ENCODE data around the gene SAE1. TPM values are rescaled to one million over a fixed set of nuclear protein-coding genes. Genes with fewer than 3 reads are reported as not detected.

SAE1 gene
- total RNA-seq, 1 experiment from 2014 or later = 234 TPM

DNA sequence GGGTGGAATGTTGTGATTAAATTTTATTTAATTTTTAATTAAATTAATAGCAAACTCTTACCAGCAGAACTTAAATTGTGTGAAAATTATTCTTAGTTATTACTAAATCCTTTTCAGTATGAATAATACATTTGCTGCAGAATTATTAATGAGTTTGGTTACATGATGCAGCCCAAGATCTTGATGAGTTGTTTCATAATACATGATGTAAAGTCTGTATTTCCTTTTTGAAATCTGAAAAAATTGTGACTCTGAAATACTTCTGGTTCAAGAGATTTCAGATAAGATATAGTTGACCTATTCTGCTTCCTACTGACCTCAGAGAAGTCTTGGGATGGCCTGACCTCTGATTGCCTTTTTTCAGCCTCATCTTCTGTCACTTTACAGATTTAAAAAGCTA lies 11.1 kb downstream of the SAE1 start:
- peaks cover 44 to 76% (median 62%) of the 10 kb centered on the region in 3 experiments; a peak in 6 of 7 replicates for H3K36me3 Mint-ChIP-seq (ENCODE audit: insufficient read depth in 1 of 3, low read depth in 3 of 3)
- H3K27ac Mint-ChIP-seq = peak overlapping the region in 1 of 3 experiments; percentile 94; a peak in 2 of 7 replicates

More for the DNA sequence above, 11.1 kb downstream of the SAE1 start:
- Histone ChIP-seq H3K23ac (ENCODE audit: insufficient read length, low read depth, low read length) (no peak overlapping the region), H2BK120ac (ENCODE audit: low read depth, low read length, poor library complexity, severe bottlenecking) (no peak overlapping the region), H2AK5ac (ENCODE audit: insufficient read length, low read length) (no peak overlapping the region), H2BK15ac (ENCODE audit: low read depth, low read length) (no peak overlapping the region), H3K23me2 (ENCODE audit: insufficient read length, low read depth, low read length, poor library complexity, severe bottlenecking) (no peaks in the 10 kb centered on the region), H4K91ac (ENCODE audit: insufficient read length, low read depth, low read length) (no peak overlapping the region), H3K79me1 (ENCODE audit: insufficient read depth, low read depth, low read length, poor library complexity, severe bottlenecking) (peaks cover 4% of the 10 kb centered on the region), H4K20me1 (ENCODE audit: control insufficient read depth, insufficient read depth, insufficient read length) (peaks cover 2% of the 10 kb centered on the region), H3K9me3 (ENCODE audit: control insufficient read depth, low read depth, low read length) (no peaks in the 10 kb centered on the region), H2BK5ac (ENCODE audit: insufficient read length, low read length) (no peak overlapping the region), H3K27ac (ENCODE audit: insufficient read length, low read depth, low read length) (no peak overlapping the region), H4K8ac (replicated peaks; ENCODE audit: insufficient read length, low read depth, low read length) (no peak overlapping the region), H2BK20ac (ENCODE audit: low read depth, low read length, poor library complexity, severe bottlenecking) (no peak overlapping the region), H2BK12ac (ENCODE audit: insufficient read length, low read depth, low read length) (no peak overlapping the region), H3K56ac (ENCODE audit: insufficient read length, low read depth, low read length) (no peak overlapping the region), H3K27me3 (ENCODE audit: insufficient read depth, low read length) (no peaks in the 10 kb centered on the region), H3K4me2 (ENCODE audit: insufficient read depth, insufficient read length, low read length) (no peak overlapping the region), H3K14ac (ENCODE audit: insufficient read depth, low read length) (no peak overlapping the region), H3K9ac (ENCODE audit: extremely low read depth, insufficient read length, low read length) (no peak overlapping the region), H2AFZ (ENCODE audit: low read length) (no peak overlapping the region), H4K5ac (ENCODE audit: insufficient read length, low read depth, low read length) (no peak overlapping the region), H3K79me2 (ENCODE audit: insufficient read depth, low read length) (peaks cover 35% of the 10 kb centered on the region; the same call in 1 of the 2 replicates), H3K18ac (ENCODE audit: insufficient read length, low read depth, low read length) (no peak overlapping the region), H3K4ac (ENCODE audit: low read depth, low read length) (no peak overlapping the region), H3T11ph (ENCODE audit: low read length) (no peak overlapping the region), H3K4me1 (ENCODE audit: insufficient read depth, low read length) (no peaks in the 10 kb centered on the region)
- H3K4me1 Mint-ChIP-seq = peaks cover 4 to 7% of the 10 kb centered on the region in 2 experiments
- no peak for DNase-seq
- H3K4me3 Mint-ChIP-seq = no peak overlapping the region
- no peaks in the 10 kb centered on the region; the same call in 1 of the 2 replicates for H3K27me3 Mint-ChIP-seq (ENCODE audit: low read depth)
- TF ChIP-seq, protein P1, sequence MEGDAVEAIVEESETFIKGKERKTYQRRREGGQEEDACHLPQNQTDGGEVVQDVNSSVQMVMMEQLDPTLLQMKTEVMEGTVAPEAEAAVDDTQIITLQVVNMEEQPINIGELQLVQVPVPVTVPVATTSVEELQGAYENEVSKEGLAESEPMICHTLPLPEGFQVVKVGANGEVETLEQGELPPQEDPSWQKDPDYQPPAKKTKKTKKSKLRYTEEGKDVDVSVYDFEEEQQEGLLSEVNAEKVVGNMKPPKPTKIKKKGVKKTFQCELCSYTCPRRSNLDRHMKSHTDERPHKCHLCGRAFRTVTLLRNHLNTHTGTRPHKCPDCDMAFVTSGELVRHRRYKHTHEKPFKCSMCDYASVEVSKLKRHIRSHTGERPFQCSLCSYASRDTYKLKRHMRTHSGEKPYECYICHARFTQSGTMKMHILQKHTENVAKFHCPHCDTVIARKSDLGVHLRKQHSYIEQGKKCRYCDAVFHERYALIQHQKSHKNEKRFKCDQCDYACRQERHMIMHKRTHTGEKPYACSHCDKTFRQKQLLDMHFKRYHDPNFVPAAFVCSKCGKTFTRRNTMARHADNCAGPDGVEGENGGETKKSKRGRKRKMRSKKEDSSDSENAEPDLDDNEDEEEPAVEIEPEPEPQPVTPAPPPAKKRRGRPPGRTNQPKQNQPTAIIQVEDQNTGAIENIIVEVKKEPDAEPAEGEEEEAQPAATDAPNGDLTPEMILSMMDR (conservative IDR thresholded peaks at IDR 0.05) = no peak
- H3K9me3 Mint-ChIP-seq = no peaks in the 10 kb centered on the region; a peak in 1 of 5 replicates

Data from H9 (cell line).